K562 (cell line): ENCODE data around the gene MEIS2. TPM values are rescaled to one million over a fixed set of nuclear protein-coding genes. Genes with fewer than 3 reads are reported as not detected.

ENCODE experiments used
- ATAC-seq: fragments of 200-7000 bp; cut with Tn5 transposase; 3 replicates; pipeline ENCODE4 v1.9.1; 2020; ENCODE audit warnings: moderate library complexity
- BruUV-seq: library from RNA; stranded (reverse); fragments of 400-500 nt; replicated peaks from 2 replicates; lab custom pipeline; 2021; lab: Mats Ljungman, UMichigan
- CTCF ChIA-PET: fragments of 300-600 bp; formaldehyde crosslinking; extraction: SDS; loops from one replicate; lab custom pipeline; 2021; ENCODE audit warnings: low intra/inter-chr PET ratio; lab: Yijun Ruan, JAX
- POLR2A ChIA-PET: fragments of 300-600, 350-650 bp; sonication (Branson Sonifier 250); formaldehyde crosslinking; extraction: SDS; loops from one replicate; lab custom pipeline; 2021; ENCODE audit warnings: antibody characterized with exemption, inconsistent platforms; lab: Yijun Ruan, JAX
- DNase-seq, 4 experiments: peaks; one replicate each; pipeline versions ENCODE4 v3.0.0 to v3.0.0-alpha.2; 2011 to 2018; ENCODE audit warnings: low spot score in 3 of 4, mixed read lengths in 3 of 4; ENCODE audit errors: extremely low read depth in 1 of 4
- FAIRE-seq: peaks from 2 replicates; lab custom pipeline; 2011; peaks lifted over from hg19 to GRCh38; lab: Jason Lieb, UNC
- H2AFZ ChIP-seq: 2 replicates; pipeline ENCODE4 v1.6.0; 2011; ENCODE audit warnings: low read depth, low read length, control low read depth, inconsistent platforms
- H3K27ac ChIP-seq: fragments of 200-600 bp; 3 replicates; pipeline ENCODE4 v1.8.0; 2011; ENCODE audit warnings: low read depth, mild to moderate bottlenecking, control low read depth, inconsistent platforms, low read length, moderate library complexity, mixed read lengths; ENCODE audit errors: extremely low read depth
- H3K27me3 ChIP-seq, 2 experiments: fragments of 300-600 bp in 1 of 2; 2 replicates in 1 of 2; 3 replicates in 1 of 2; pipeline versions ENCODE4 v1.6.0 to v1.8.0; 2011; ENCODE audit warnings: inconsistent platforms in 2 of 2, low read length in 2 of 2, mild to moderate bottlenecking in 1 of 2, mixed read lengths in 1 of 2, moderate library complexity in 1 of 2; ENCODE audit not compliant: control insufficient read depth in 2 of 2, insufficient read depth in 2 of 2
- H3K36me3 ChIP-seq: fragments of 300-600 bp; 3 replicates; pipeline ENCODE4 v1.8.0; 2011; ENCODE audit warnings: mild to moderate bottlenecking, low read length, inconsistent platforms; ENCODE audit not compliant: control insufficient read depth, insufficient read depth
- H3K4me1 ChIP-seq, 2 experiments: fragments of 200-600 bp in 1 of 2; replicated peaks in 1 of 2; 2 replicates in 1 of 2; 3 replicates in 1 of 2; pipeline versions ENCODE4 v1.5.1 to v1.8.0; 2011; ENCODE audit warnings: inconsistent platforms in 2 of 2, low read length in 2 of 2, mild to moderate bottlenecking in 1 of 2, mixed read lengths in 1 of 2, moderate library complexity in 1 of 2; ENCODE audit not compliant: control insufficient read depth in 2 of 2, insufficient read depth in 2 of 2
- H3K4me2 ChIP-seq: 2 replicates; pipeline ENCODE4 v1.6.1; 2011; ENCODE audit warnings: low read length, control low read depth, inconsistent platforms, mixed read lengths; ENCODE audit not compliant: insufficient read depth
- H3K4me3 ChIP-seq: fragments of 200-600 bp; sonication (generic), shearing (Covaris generic); 2 replicates; pipeline ENCODE4 v1.5.1; 2016; ENCODE audit warnings: control low read depth, inconsistent platforms
- H3K79me2 ChIP-seq: fragments of 200-600 bp; 3 replicates; pipeline ENCODE4 v1.8.0; 2011; ENCODE audit warnings: low read length, inconsistent platforms; ENCODE audit not compliant: control insufficient read depth, insufficient read depth
- H3K9ac ChIP-seq, 2 experiments: 2 replicates each; pipeline versions ENCODE4 v1.6.0 to v1.6.1; 2011; ENCODE audit warnings: low read depth in 2 of 2, low read length in 2 of 2, control low read depth in 1 of 2, inconsistent platforms in 1 of 2, mild to moderate bottlenecking in 1 of 2, mixed read lengths in 1 of 2; ENCODE audit not compliant: insufficient read depth in 1 of 2
- H3K9me1 ChIP-seq: one replicate; pipeline ENCODE4 v1.6.0; 2011; ENCODE audit warnings: inconsistent platforms, mild to moderate bottlenecking, low read length, moderate library complexity; ENCODE audit not compliant: control insufficient read depth, insufficient read depth
- H3K9me3 ChIP-seq: replicated peaks from 2 replicates; pipeline ENCODE4 v1.5.1; 2011; ENCODE audit warnings: low read depth, low read length, inconsistent platforms; ENCODE audit not compliant: control insufficient read depth, insufficient read depth
- H4K20me1 ChIP-seq: replicated peaks from 2 replicates; pipeline ENCODE4 v1.6.1; 2011; ENCODE audit warnings: low read length, inconsistent platforms, mixed read lengths; ENCODE audit not compliant: control insufficient read depth, insufficient read depth
- BRCA1 ChIP-seq, 2 experiments: fragments of 450-650 bp in 1 of 2; sonication (generic) in 1 of 2; formaldehyde crosslinking in 1 of 2; IDR thresholded peaks; 2 replicates each; pipeline versions ENCODE4 v1.5.0 to v1.6.1; 2017 to 2020; ENCODE audit warnings: mild to moderate bottlenecking in 1 of 2, missing genetic modification reagents in 1 of 2
- DPF2 ChIP-seq: fragments of 450-650 bp; IDR thresholded peaks from 2 replicates; pipeline ENCODE4 v1.6.1; 2016
- EWSR1 ChIP-seq: fragments of 450-650 bp; IDR thresholded peaks from 2 replicates; pipeline ENCODE4 v1.6.1; 2018; ENCODE audit warnings: borderline replicate concordance, mild to moderate bottlenecking, low read depth, moderate library complexity; ENCODE audit not compliant: partially characterized antibody
- EZH2 ChIP-seq: IDR thresholded peaks from 2 replicates; pipeline ENCODE4 v1.6.1; 2012; ENCODE audit warnings: low read depth, mild to moderate bottlenecking, inconsistent platforms, low read length, borderline replicate concordance
- RUNX1 ChIP-seq: sonication (generic); IDR thresholded peaks from 2 replicates; pipeline ENCODE4 v1.6.1; 2016; ENCODE audit warnings: antibody characterized with exemption, low read depth
- SMAD2 ChIP-seq: fragments of 150-350 bp; IDR thresholded peaks from 2 replicates; pipeline ENCODE4 v1.6.1; 2014; ENCODE audit warnings: low read depth, mild to moderate bottlenecking, low read length
- SPI1 ChIP-seq: IDR thresholded peaks from 2 replicates; pipeline ENCODE4 v1.6.1; 2011; ENCODE audit warnings: low read depth, low read length, control low read depth, borderline replicate concordance
- SRSF3 ChIP-seq: fragments of 200-400 bp; formaldehyde crosslinking; IDR thresholded peaks from 2 replicates; pipeline ENCODE4 v1.6.1; 2016; ENCODE audit warnings: mild to moderate bottlenecking, low read length, moderate library complexity; ENCODE audit not compliant: insufficient read depth
- THRAP3 ChIP-seq: fragments of 450-650 bp; IDR thresholded peaks from 2 replicates; pipeline ENCODE4 v1.6.1; 2016; ENCODE audit warnings: mild to moderate bottlenecking, inconsistent platforms, borderline replicate concordance
- U2AF1 ChIP-seq: fragments of 200-400 bp; formaldehyde crosslinking; optimal IDR thresholded peaks from 2 replicates; pipeline ENCODE3; 2017; ENCODE audit warnings: mild to moderate bottlenecking, low read depth, low read length, moderate library complexity
- XRCC5 ChIP-seq: fragments of 200-400 bp; formaldehyde crosslinking; IDR thresholded peaks from 2 replicates; pipeline ENCODE4 v1.6.1; 2017; ENCODE audit warnings: low read depth, mild to moderate bottlenecking, low read length
- ZNF699 ChIP-seq: fragments of 250-450 bp; sonication (Bioruptor Pico); IDR thresholded peaks from 2 replicates; pipeline ENCODE4 v1.8.0; 2021; ENCODE audit warnings: mild to moderate bottlenecking, moderate library complexity; ENCODE audit not compliant: insufficient replicate concordance
- in situ Hi-C: fragments of 300-500 bp; cut with MboI; formaldehyde crosslinking; loops from 4 replicates; pipeline ENCODE4 v1.15.0; 2018; ENCODE audit warnings: inconsistent platforms, mixed read lengths
- intact Hi-C: fragments of 100-400 bp; cut with micrococcal nuclease; formaldehyde crosslinking; loops from 2 replicates; pipeline ENCODE4 v1.14.2; 2022
- polyA plus RNA-seq, 8 experiments: library from polyadenylated mRNA; depleted of rRNA in 4 of 8; stranded (reverse) in 5 of 8; unstranded in 3 of 8; fragments of >200 nt; fragmentation: Nextera tagmentation in 2 of 8; fragmentation: Illumina TruSeq in 1 of 8; extraction: Ambion mirVana in 2 of 8; extraction: Trizol in 1 of 8; gene quantifications; 2 replicates each; pipeline versions ENCODE4 v1.2.1 to v1.2.3, GENCODE V29; 2011 to 2014; ENCODE audit warnings: inconsistent platforms in 1 of 8, missing spikeins in 1 of 8
- total RNA-seq, 7 experiments: library from RNA; depleted of rRNA in 6 of 7; stranded (reverse); fragments of >200 nt in 6 of 7; fragmentation: Illumina TruSeq in 2 of 7; extraction: Trizol in 2 of 7; gene quantifications; 2 replicates each; pipeline versions ENCODE4 v1.2.1 to v1.2.3, GENCODE V29; 2011 to 2021; ENCODE audit warnings: low replicate concordance in 1 of 7
- TF ChIP-seq, protein P1 (sequence below): IDR thresholded peaks from 2 replicates; pipeline ENCODE4 v1.6.1; 2011; ENCODE audit not compliant: insufficient read length; ENCODE audit errors: extremely low read depth
- TF ChIP-seq, protein P2 (sequence below): sonication (generic); formaldehyde crosslinking; IDR thresholded peaks from 2 replicates; pipeline ENCODE4 v1.8.0; 2022; ENCODE audit warnings: missing genetic modification reagents, mild to moderate bottlenecking, moderate library complexity, borderline replicate concordance
- TF ChIP-seq, protein P3 (sequence below), 2 experiments: fragments of 450-650 bp; IDR thresholded peaks; 2 replicates each; pipeline ENCODE4 v1.6.1; 2018; ENCODE audit warnings: mild to moderate bottlenecking in 2 of 2, low read depth in 1 of 2; ENCODE audit not compliant: partially characterized antibody in 2 of 2
- TF ChIP-seq, protein P4 (sequence below): fragments of 450-650 bp; conservative IDR thresholded peaks from 2 replicates; pipeline ENCODE4 v1.6.1; 2016; ENCODE audit warnings: missing genetic modification characterization, low read depth, mild to moderate bottlenecking, missing compliant biosample characterization, moderate library complexity

Gene MEIS2
- total and polyA plus RNA-seq, 9 of the 15 experiments (the other 6 are each of a cell fraction or from before 2014, with no cell fraction given): 7.5 to 64.2 (median 22.3) TPM

DNA sequence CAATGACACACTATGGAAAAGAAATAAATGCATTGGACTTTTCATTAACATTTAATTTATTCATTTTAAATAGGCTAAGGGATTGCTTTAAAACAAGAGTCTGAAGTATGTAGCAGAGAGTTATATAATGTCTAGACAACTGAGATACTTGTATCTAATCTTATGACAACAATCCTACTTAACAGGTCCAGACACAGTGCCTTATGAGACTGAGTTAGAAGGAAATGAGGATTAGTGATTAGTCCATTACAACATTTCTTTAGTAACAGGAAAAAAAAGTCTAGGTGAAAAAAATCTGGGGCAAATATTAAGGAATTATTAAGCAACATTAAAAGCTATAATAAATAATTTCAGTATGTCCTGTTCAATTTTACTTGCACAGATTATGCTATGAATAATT lies 140.6 kb downstream of the MEIS2 start:
- FAIRE-seq (no peak), ATAC-seq (no peak), DNase-seq (no peak)
- Histone ChIP-seq H3K9me3 (no peaks in the 10 kb centered on the region), H3K4me2 (no peak overlapping the region), H3K79me2 (no peaks in the 10 kb centered on the region), H3K4me1 (peaks cover 0 to 9% of the 10 kb centered on the region in 2 experiments; a peak in 2 of 5 replicates), H3K9ac (no peak overlapping the region), H3K4me3 (no peak overlapping the region), H3K9me1 (no peaks in the 10 kb centered on the region), H2AFZ (no peak overlapping the region), H3K27me3 (no peaks in the 10 kb centered on the region), H4K20me1 (no peaks in the 10 kb centered on the region), H3K36me3 (no peaks in the 10 kb centered on the region), H3K27ac (no peak overlapping the region)
- intact Hi-C loops: no loop called here
- BruUV-seq: no TSS peak
- ChIA-PET POLR2A (interaction anchor here (1.0 to 1.3 kb wide), 4 partner anchors 10 to 142 kb away, joined by 3 to 4 read pairs (median 3); no protein-coding TSS in a partner anchor), CTCF (no interaction called here)
- in situ Hi-C loops: no loop called here
- TF ChIP-seq SRSF3 (no peak), XRCC5 (no peak), U2AF1 (no peak), DPF2 (no peak), EZH2 (no peak), SMAD2 (no peak), RUNX1 (no peak), THRAP3 (no peak), SPI1 (no peak), BRCA1 (IDR thresholded peaks at IDR 0.05) (no peak), BRCA1 (CRISPR knock-in tag; IDR thresholded peaks at IDR 0.05) (no peak), ZNF699 (CRISPR knock-in tag) (no peak), EWSR1 (no peak)
- TF ChIP-seq, protein P1, sequence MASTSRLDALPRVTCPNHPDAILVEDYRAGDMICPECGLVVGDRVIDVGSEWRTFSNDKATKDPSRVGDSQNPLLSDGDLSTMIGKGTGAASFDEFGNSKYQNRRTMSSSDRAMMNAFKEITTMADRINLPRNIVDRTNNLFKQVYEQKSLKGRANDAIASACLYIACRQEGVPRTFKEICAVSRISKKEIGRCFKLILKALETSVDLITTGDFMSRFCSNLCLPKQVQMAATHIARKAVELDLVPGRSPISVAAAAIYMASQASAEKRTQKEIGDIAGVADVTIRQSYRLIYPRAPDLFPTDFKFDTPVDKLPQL: no peak
- TF ChIP-seq, protein P2, sequence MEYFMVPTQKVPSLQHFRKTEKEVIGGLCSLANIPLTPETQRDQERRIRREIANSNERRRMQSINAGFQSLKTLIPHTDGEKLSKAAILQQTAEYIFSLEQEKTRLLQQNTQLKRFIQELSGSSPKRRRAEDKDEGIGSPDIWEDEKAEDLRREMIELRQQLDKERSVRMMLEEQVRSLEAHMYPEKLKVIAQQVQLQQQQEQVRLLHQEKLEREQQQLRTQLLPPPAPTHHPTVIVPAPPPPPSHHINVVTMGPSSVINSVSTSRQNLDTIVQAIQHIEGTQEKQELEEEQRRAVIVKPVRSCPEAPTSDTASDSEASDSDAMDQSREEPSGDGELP (CRISPR knock-in tag): no peak
- TF ChIP-seq, protein P3, sequence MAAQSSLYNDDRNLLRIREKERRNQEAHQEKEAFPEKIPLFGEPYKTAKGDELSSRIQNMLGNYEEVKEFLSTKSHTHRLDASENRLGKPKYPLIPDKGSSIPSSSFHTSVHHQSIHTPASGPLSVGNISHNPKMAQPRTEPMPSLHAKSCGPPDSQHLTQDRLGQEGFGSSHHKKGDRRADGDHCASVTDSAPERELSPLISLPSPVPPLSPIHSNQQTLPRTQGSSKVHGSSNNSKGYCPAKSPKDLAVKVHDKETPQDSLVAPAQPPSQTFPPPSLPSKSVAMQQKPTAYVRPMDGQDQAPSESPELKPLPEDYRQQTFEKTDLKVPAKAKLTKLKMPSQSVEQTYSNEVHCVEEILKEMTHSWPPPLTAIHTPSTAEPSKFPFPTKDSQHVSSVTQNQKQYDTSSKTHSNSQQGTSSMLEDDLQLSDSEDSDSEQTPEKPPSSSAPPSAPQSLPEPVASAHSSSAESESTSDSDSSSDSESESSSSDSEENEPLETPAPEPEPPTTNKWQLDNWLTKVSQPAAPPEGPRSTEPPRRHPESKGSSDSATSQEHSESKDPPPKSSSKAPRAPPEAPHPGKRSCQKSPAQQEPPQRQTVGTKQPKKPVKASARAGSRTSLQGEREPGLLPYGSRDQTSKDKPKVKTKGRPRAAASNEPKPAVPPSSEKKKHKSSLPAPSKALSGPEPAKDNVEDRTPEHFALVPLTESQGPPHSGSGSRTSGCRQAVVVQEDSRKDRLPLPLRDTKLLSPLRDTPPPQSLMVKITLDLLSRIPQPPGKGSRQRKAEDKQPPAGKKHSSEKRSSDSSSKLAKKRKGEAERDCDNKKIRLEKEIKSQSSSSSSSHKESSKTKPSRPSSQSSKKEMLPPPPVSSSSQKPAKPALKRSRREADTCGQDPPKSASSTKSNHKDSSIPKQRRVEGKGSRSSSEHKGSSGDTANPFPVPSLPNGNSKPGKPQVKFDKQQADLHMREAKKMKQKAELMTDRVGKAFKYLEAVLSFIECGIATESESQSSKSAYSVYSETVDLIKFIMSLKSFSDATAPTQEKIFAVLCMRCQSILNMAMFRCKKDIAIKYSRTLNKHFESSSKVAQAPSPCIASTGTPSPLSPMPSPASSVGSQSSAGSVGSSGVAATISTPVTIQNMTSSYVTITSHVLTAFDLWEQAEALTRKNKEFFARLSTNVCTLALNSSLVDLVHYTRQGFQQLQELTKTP (IDR thresholded peaks at IDR 0.05; ENCODE audit: low read depth in 1 of 2, partially characterized antibody in 2 of 2): no peak
- TF ChIP-seq, protein P4, sequence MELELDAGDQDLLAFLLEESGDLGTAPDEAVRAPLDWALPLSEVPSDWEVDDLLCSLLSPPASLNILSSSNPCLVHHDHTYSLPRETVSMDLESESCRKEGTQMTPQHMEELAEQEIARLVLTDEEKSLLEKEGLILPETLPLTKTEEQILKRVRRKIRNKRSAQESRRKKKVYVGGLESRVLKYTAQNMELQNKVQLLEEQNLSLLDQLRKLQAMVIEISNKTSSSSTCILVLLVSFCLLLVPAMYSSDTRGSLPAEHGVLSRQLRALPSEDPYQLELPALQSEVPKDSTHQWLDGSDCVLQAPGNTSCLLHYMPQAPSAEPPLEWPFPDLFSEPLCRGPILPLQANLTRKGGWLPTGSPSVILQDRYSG: no peak
